Eye (tissue), 1 donor: Measurements from ENCODE around the gene NFILZ.
A peak's percentile ranks its signal among the peaks of the same experiment; 100 is the strongest.

Experiments
- DNase-seq: peaks from one replicate; pipeline ENCODE4 v3.0.0-alpha.2; 2015

Gene NFILZ

DNA sequence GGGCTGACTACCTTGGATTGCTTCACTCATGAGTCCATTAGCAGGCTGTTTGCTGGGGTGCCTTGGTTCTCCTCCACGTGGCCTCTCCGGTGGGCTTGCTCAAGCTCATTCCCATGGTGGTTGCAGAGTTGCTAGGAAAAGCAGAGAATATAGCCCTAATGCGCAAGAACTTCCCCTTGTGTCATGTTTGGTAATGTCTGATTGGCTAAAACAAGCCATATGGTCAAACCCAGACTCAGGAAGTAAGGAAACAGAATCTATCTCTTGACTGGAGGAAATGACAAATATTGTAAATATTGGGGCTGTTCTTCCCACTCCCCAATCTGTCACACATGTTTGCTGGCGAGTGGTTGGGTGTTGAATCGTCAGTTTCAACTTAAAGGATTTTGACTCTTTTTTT, 12.1 kb downstream of the NFILZ start:
- DNase-seq, result no peak

DNA sequence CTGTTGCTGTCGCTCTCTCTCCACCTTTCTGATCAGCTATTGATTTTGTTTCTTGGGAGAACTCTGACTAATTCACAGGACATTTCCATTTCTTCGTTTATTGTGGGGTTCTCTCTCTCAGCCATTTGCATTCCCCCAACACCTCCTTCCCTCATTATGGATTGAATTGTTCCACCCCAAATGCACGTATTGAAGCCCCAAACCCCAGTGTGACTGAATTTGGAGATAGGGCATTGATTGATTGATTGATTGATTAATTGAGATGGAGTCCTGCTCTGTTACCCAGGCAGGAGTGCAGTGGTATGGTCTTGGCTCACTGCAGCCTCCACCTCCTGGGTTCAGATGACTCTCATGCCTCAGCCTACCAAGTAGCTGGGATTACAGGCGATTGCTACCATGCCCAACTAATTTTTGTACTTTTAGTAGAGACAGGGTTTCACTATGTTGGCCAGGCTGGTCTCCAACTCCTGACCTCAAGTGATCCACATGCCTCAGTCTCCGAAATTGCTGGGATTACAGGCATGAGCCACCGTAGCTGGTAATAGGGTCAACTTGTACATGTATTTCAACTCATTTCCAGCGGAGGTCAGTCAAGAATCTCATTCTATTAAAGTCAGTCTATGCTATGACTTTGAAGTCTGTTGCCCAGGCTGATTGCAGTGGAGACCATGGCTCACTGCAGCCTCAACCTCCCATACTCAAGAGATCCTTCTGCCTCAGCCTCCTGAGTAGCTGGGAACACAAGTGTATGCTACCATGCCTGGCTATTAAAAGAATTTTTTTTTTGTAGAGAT, 13.6 kb downstream of the NFILZ start:
- no peak for DNase-seq

DNA sequence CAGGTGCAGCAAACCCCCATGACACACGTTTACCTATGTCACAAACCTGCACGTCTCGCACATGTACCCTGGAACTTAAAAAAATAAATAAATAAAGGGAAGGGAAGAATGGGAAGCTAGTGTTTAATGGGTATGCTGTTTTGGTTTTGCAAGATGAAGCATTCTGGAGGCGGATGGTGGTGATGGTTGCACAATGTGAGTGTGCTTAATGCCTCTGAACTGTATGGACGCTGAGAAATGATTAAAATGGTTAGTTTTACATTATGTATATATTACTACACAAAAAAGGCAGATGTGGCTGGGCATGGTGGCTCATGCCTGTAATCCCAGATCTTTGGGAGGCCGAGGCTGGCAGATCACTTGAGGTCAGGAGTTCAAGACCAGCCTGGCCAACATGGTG, 17.8 kb downstream of the NFILZ start:
- DNase-seq, result no peak

DNA sequence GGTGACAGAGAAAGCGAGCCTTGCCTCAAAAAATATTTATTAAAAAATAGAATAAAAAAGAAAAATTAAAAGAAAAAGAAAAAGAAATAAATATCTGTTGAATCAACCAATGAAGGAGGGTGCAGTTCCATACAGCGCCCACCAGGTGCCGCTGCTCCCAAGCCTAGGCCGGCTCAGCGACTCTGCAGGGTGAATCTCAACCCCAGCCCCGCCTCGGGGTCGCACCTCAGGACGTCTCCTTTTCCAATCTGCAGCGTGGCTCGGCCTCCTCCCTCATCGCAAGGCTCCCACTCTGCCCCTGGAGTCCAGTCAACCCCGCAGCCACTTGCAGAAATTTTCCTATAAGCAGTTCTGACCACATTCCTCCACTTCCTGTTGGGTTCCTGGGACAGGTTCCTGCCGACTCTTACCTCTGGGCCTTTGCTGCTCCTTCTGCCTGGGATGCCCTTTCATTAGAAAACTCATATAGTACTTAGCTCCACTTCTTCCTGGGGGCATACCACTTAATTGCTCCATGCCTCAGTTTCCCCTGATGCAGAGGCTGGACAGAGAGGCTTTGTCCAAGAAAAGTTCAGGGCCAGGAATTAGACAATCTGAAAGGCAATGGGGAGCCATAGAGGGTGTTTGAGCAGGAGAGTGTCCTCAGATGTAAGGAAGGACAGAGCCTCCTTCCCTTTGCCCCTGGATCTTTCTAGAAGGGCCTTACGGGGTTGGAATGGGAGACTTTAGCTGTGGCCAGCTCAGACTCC, 24.3 kb downstream of the NFILZ start:
- DNase-seq, result peak; percentile 74

DNA sequence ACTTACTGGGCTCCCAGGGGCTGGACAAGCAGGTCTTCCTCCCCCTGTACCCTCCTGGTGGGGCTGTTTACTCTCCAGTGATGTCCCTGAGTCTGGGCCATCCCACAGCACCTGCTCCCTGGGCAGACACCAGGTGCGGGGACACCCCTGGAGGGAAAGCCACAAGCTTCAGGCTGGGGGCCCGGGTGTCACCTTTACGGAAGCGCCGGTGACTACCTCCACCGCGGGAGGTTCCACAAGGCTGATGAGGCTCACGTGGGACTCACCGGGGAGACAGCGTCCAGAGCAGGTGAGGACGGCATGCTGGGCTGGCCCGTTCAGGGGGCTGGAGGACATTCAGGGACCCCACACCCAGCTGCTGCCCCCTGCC, 24.9 kb downstream of the NFILZ start:
- no peak for DNase-seq

DNA sequence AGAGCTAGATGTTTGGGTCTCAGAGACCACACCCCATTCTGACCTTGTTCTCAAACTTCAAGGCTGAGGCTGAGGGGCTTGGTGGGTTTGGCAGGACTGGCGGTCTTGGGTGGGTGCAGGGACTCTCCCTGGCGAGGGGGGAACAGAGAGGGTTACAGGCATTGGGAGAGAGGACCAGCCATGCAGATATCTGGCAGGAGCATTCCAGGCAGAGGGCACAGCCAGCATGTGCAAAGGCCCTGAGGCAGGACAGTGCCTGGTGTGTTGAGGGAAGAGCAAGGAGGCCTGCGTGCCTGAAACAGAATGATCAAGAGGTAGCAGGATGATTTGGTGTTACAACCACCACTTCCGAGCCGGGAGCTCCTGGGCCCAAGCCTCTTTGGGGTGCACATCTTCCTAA, 27.4 kb downstream of the NFILZ start:
- DNase-seq, result no peak

DNA sequence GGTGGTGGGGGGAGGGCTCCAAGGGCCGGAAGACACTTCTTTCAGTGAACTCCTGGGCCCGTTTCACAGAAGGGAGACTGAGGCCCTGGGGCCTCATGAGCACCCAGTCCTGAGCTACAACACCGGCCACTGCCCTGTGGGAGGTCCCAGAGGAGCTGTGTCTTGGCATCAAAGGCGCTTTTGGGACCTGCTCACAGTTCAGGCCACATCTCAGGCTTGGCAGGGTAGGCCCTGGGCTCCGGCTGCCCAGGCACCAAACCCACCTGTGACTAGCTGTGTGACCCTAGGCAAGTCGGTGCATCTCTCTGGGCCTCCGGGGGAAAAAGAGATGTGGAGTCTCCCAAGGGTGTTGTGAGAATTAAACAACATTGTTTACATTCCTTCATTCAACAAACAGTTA, 29.5 kb downstream of the NFILZ start:
- DNase-seq, result no peak

DNA sequence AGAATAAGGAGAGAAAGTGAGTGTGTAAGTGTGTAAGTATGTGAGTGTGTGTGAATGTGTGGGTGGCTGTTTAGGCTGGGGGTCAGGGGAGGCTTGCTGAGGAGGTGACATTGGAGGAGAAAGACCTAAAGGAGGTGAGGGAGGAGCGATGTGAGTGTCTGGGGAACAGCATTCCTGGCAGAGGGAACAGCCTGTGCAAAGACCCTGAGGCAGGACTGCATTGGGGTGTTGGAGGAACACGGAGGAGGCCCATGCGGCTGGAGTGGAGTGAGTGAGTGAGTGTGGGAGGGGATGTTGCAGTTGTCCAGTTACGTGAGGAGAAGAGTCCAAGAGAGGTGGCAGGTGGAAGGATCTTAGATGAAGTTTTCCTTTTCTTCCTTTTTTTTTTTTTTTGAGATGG, 31.8 kb downstream of the NFILZ start:
- DNase-seq, result no peak

DNA sequence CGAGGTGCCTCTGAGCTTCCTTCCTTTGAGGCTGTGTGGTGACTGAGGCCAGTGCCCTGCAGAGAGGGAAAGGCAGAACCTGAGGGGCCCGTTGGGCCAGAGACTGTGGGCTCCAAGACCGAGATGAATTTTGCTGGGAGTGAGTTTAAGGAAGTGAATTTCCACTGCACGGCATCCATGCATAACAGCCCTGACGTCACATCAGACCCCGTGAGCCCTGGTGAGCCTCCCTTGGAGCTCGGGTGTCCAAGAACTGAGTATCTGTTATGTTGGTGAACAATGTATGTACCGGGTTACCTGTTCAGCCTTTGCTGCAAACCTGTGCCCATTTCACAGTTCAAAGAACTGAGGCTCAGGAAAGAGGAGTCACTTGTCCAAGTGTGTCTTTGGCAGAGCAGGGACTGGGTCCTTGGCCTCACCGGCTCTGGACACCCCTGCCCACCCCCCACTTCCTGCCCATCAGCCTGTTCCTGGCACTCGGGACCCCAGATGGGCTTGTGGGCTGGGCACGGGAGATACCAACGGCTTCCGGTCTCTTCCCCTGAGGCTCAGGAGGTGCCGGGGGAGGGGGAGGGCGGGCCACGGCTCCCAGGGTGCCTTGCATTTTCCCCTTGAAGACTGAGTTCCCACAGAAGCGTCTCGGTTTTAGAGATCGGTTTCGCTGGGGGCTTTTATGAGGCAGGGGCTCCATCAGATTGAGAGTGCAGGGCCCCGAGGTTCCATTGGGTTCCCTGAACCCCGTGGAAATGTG, 33.7 kb downstream of the NFILZ start:
- no peak for DNase-seq

DNA sequence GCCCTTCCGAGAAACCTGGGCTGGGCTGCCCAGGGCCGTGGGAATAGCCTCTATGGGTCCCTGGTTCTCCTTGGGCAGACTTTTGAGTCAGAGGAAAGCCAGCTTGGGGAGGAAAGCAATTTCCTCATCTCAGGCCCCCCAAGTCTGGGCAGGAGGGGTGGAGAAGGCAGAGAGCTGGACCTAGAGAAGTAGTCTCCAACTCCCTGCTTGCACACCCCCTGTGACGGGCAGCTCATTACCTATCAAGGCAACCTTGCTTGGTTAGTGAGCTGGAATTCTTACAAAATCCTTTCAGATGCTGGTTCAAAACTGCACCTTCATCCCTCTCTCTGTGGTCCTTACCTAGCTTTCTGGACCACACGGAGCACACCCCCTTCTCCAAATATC, 34.2 kb downstream of the NFILZ start:
- no peak for DNase-seq

DNA sequence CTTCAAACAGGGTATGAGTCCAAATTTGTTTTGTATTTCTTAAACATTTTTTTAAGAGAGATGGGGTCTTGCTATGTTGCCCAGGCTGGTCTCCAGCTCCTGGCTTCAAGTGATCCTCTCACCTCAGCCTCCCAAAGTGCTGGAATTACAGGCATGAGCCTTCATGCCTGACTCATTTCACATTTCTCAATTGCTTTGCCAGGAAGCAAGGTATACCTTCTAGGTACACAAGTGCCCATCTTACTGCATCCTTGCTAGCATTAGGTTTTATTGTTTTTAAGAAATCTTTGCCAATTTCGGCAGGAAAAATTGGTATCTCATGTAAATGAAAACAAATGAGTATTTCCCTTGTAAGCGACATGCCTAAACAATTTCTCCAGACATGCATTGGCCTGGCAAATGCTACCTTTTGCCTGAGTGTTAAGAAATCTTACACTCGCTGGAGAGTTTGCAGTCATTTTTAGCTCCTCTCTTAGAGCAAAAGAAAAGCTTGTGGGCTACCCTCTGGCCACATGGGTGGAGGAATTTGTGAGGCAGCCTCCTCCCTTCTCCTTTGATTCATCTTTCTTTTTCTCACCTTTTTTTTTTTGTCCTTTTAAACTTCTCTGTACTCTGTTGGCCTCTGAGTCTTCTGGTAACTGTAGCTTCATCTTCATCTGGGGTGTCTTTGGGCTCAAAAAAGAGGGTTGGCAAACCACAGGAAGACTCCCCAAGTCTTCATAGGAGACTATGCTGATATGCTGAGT, 35.2 kb downstream of the NFILZ start:
- DNase-seq, result no peak

DNA sequence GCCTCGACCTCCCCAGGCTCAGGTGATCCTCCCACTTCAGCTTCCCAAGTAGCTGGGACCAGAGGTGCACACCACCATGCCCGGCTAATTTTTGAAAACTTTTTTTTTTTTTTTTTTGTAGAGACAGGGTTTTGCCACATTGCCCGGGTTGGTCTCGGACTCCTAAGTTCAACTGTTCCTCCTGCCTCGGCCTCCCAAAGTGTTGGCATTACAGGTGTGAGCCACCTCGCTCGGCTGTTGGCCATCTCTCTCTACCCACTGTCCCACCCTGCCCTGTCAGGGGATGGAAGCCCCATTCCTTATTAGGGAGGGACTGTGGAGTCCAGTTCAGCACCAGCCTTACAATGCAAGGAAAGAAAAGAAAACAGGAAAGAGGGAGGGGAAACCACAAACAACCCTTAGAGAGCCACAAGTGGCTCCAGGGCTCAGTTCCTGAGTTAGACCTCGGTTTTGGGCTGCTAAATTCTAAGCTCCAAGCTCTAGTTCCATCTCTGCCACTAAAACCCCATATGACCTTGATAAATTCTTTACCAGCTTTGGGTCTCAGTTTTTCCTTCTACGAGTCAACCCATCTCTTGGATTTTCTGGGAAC, 36.5 kb downstream of the NFILZ start:
- no peak for DNase-seq

DNA sequence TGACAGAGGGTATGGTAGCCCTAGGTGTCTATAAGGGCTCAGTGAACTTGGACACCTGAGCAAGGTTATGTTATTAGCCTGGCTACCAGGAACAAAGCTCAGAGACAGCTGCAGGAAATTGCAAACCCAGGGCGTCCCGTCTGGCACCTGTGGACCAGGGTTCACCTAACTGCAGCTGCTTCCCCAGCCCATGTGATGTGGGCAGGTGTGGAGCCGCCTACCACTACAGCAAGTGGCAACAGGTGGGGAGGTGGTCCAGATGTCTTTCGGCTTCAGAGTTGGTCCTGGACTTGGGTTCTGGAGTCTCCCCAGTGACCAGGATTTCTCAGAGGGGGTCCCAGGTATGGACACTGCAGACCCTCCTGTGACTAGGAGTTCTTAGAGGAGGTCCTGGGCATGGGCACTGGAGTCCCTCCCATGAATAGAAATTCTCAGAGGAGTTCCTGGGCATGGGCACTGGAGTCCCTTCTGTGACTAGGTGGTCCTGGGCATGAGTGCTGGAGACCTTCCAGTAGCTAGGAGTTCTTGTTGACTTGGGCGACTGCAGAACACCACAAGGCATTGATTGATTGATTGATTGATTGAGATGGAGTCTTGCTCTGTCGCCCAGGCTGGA, 43.0 kb downstream of the NFILZ start:
- no peak for DNase-seq

DNA sequence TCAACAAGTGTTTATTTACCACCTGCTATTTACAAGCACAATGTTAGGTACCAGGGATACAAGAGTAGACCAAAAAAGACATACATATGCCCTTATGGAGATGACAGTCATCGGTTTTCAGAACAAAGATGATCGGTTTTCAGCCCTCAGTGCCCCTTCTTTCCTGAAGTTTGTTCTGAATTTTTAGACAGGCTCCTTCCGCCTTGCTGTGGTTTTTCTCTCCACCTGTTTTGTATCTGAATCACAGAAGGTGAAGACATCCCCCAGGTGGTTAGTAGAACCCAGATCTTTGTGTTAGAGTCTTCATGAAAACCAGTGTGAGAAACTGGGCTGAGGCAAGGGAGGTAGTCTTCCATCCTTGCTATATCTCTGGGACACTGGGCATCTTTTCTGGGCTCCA, 44.6 kb downstream of the NFILZ start:
- DNase-seq, result no peak

DNA sequence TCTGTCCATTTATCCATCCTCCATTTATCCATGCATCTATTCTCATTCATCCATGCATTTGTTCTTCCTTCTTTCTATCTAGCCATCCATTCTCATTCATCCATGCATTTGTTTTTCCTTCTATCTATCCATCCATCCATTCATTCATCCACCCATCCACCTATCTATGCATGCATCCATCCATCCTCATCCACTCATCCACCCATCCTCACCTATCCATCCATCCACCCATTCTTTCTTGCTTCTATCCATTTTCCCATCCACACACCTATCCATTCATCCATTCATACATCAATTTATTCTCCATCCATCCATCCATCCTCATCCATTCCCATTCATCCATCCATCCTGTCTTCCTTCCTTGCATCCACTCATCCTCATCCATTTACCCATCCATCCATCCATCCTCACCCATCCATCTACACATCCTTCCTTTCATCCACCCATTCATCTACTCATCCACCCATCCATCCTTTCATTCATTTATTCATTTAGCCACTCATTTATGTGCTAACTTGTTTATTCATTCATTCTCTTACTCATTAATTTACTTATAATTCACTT, 47.9 kb downstream of the NFILZ start:
- DNase-seq, result no peak
